KMS-11 (cell line): Measurements from ENCODE around the gene ATP6AP1.
"Not testable (repeated sequence)": the region's sequence is repeated elsewhere in the genome, so short reads cannot be mapped to it uniquely, and the experiment has no call there.

Experiments
- H2AFZ ChIP-seq: fragments of 200-600 bp; sonication (generic); 2 replicates; pipeline ENCODE4 v1.6.1; 2016; ENCODE audit warnings: antibody characterized with exemption, mixed run types, low read depth
- H3K27ac ChIP-seq: fragments of 200-600 bp; sonication (generic); 2 replicates; pipeline ENCODE4 v1.6.1; 2016; ENCODE audit warnings: mild to moderate bottlenecking, mixed run types
- H3K27me3 ChIP-seq: fragments of 200-600 bp; sonication (generic); 2 replicates; pipeline ENCODE4 v1.6.1; 2017; ENCODE audit warnings: mild to moderate bottlenecking, low read depth, mixed run types, moderate library complexity; ENCODE audit not compliant: insufficient read depth
- H3K36me3 ChIP-seq: fragments of 200-600 bp; sonication (generic); 2 replicates; pipeline ENCODE4 v1.6.1; 2017; ENCODE audit warnings: mild to moderate bottlenecking, mixed run types; ENCODE audit not compliant: insufficient read depth
- H3K4me1 ChIP-seq: fragments of 200-600 bp; sonication (generic); 2 replicates; pipeline ENCODE4 v1.6.1; 2016; ENCODE audit warnings: mild to moderate bottlenecking, low read depth, mixed run types; ENCODE audit not compliant: poor library complexity, severe bottlenecking
- H3K4me2 ChIP-seq: fragments of 200-600 bp; sonication (generic); 2 replicates; pipeline ENCODE4 v1.7.0; 2016; ENCODE audit warnings: mild to moderate bottlenecking, mixed run types
- H3K4me3 ChIP-seq: fragments of 200-600 bp; sonication (generic); IDR thresholded peaks from 2 replicates; pipeline ENCODE4 v1.6.1; 2017; ENCODE audit warnings: low read depth, low read length, mixed read lengths; ENCODE audit not compliant: insufficient read depth
- H3K79me2 ChIP-seq: fragments of 200-600 bp; sonication (generic); 2 replicates; pipeline ENCODE4 v1.6.1; 2016; ENCODE audit warnings: low read depth, mixed run types; ENCODE audit not compliant: insufficient read depth
- H3K9ac ChIP-seq: fragments of 200-600 bp; sonication (generic); 2 replicates; pipeline ENCODE4 v1.6.1; 2016; ENCODE audit warnings: mild to moderate bottlenecking, mixed run types
- H4K20me1 ChIP-seq: fragments of 200-600 bp; sonication (generic); 2 replicates; pipeline ENCODE4 v1.6.1; 2016; ENCODE audit warnings: mild to moderate bottlenecking, mixed run types; ENCODE audit not compliant: insufficient read depth
- TF ChIP-seq, protein P1 (sequence below): fragments of 200-600 bp; sonication (generic); conservative IDR thresholded peaks from 2 replicates; pipeline ENCODE4 v1.6.1; 2017; ENCODE audit warnings: low read depth, mild to moderate bottlenecking, antibody characterized with exemption, low read length, moderate library complexity, mixed read lengths

ATP6AP1 gene

GRCh38 chrX:154399527-154400368, 28.7 kb upstream of the ATP6AP1 start:
- Histone ChIP-seq H4K20me1 (no peaks in the 10 kb centered on the region), H3K79me2 (peaks cover 21% of the 10 kb centered on the region), H3K4me3 (no peak overlapping the region), H2AFZ (no peak overlapping the region), H3K9ac (peak overlapping the region; percentile 100), H3K36me3 (0 out of 2 replicates have a peak, but pooled peaks cover 7% of the 10 kb centered on the region), H3K4me2 (peak overlapping the region; percentile 74), H3K4me1 (peaks cover 4% of the 10 kb centered on the region), H3K27ac (peak overlapping the region; percentile 99), H3K27me3 (no peaks in the 10 kb centered on the region)
- TF ChIP-seq, protein P1, sequence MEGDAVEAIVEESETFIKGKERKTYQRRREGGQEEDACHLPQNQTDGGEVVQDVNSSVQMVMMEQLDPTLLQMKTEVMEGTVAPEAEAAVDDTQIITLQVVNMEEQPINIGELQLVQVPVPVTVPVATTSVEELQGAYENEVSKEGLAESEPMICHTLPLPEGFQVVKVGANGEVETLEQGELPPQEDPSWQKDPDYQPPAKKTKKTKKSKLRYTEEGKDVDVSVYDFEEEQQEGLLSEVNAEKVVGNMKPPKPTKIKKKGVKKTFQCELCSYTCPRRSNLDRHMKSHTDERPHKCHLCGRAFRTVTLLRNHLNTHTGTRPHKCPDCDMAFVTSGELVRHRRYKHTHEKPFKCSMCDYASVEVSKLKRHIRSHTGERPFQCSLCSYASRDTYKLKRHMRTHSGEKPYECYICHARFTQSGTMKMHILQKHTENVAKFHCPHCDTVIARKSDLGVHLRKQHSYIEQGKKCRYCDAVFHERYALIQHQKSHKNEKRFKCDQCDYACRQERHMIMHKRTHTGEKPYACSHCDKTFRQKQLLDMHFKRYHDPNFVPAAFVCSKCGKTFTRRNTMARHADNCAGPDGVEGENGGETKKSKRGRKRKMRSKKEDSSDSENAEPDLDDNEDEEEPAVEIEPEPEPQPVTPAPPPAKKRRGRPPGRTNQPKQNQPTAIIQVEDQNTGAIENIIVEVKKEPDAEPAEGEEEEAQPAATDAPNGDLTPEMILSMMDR: no peak

DNA sequence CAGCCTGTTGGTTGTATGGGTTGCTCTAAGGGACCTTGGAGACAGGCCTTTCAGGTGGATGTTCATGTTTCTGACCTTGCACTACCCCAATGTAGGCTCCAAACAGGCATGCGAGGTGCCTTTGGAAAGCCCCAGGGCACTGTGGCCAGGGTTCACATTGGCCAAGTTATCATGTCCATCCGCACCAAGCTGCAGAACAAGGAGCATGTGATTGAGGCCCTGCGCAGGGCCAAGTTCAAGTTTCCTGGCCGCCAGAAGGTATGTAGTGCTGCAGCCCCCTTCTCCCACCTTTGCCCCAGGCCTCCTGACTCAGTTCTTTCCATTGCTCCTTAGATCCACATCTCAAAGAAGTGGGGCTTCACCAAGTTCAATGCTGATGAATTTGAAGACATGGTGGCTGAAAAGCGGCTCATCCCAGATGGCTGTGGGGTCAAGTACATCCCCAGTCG, 28.1 kb upstream of the ATP6AP1 start:
- Histone ChIP-seq H3K79me2 (peaks cover 21% of the 10 kb centered on the region), H3K4me2 (peak overlapping the region; percentile 74; the same call in 1 of the 2 replicates), H3K27ac (peak overlapping the region; percentile 99), H3K9ac (peak overlapping the region; percentile 100; the same call in 1 of the 2 replicates)
- not testable (repeated sequence) for H3K36me3 ChIP-seq, H3K27me3 ChIP-seq, H3K4me1 ChIP-seq, H2AFZ ChIP-seq, H3K4me3 ChIP-seq, H4K20me1 ChIP-seq

GRCh38 chrX:154401045-154401799, 27.3 kb upstream of the ATP6AP1 start:
- Histone ChIP-seq H2AFZ (no peak overlapping the region), H3K4me2 (no peak overlapping the region), H4K20me1 (no peaks in the 10 kb centered on the region), H3K27ac (peak overlapping the region; percentile 99; the same call in 1 of the 2 replicates), H3K4me3 (no peak overlapping the region), H3K4me1 (peaks cover 4% of the 10 kb centered on the region), H3K79me2 (peaks cover 21% of the 10 kb centered on the region), H3K36me3 (0 out of 2 replicates have a peak, but pooled peaks cover 7% of the 10 kb centered on the region), H3K9ac (peak overlapping the region; percentile 29; the same call in 1 of the 2 replicates), H3K27me3 (no peaks in the 10 kb centered on the region)
- TF ChIP-seq, protein P1: no peak

DNA sequence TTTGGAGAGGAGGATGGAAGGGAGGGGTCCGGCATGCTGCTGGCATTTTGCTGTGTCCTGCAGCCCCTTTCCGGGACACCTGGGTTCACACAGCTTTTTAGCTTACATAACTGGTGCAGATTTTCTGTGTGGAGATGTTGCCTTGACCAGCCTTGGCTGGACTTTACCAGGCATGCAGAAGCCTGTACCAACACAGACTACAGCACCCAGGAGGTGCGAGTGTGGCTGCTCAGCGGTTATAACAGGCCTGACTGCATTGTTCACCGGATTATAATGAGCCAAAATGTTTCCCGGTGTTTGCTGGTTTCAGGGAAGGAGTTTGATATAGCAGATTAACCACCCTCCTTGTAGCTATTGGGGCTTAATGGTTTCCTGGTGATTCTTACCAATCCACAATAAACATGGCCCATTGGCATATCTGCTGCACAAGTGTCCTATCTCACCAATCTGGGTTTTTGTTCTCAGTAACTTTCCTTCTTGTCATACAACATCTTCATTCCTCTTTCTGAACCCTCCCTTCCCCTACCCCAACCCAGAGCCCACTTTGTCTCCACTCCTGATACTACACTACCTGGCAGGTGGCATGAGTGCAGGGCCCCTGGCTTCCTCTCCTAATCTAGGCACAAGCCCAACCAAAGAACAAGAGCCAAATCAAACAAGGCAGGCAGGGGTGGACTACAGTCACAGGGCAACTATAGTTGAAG, 26.4 kb upstream of the ATP6AP1 start:
- TF ChIP-seq, protein P1: no peak

More for the DNA sequence above, 26.4 kb upstream of the ATP6AP1 start:
- no peak overlapping the region; the same call in 1 of the 2 replicates for H3K9ac ChIP-seq
- no peak overlapping the region for H3K4me2 ChIP-seq
- H2AFZ ChIP-seq: no peak overlapping the region
- peaks cover under 1% of the 10 kb centered on the region for H3K4me1 ChIP-seq
- peak overlapping the region; percentile 99; the same call in 1 of the 2 replicates for H3K27ac ChIP-seq
- H3K36me3 ChIP-seq: 0 out of 2 replicates have a peak, but pooled peaks cover 7% of the 10 kb centered on the region
- peaks cover 21% of the 10 kb centered on the region for H3K79me2 ChIP-seq
- no peaks in the 10 kb centered on the region for H4K20me1 ChIP-seq
- H3K4me3 ChIP-seq: no peak overlapping the region
- no peaks in the 10 kb centered on the region for H3K27me3 ChIP-seq
